Naive thymus-derived CD8-positive, alpha-beta T cell (primary cell): ENCODE data around the gene STYXL1. TPM values are rescaled to one million over a fixed set of nuclear protein-coding genes. Genes with fewer than 3 reads are reported as not detected.
"Not testable (repeated sequence)": the region's sequence is repeated elsewhere in the genome, so short reads cannot be mapped to it uniquely, and the experiment has no call there.

Source experiments
- ATAC-seq, 2 donors: fragments of 150-1000 bp; cut with Tn5 transposase in 1 of 2; sonication (Bioruptor Pico), chemical (Tn5 transposase) in 1 of 2; 1 replicate in 1 of 2; 2 replicates in 1 of 2; pipeline ENCODE4 v1.10.0; 2021; ENCODE audit warnings: mild to moderate bottlenecking in 2 of 2, moderate library complexity in 2 of 2
- POLR2A ChIA-PET: fragments of 350-600 bp; sonication (Branson Sonifier 250); formaldehyde crosslinking; loops from one replicate; lab custom pipeline; 2021; ENCODE audit warnings: antibody characterized with exemption; lab: Charles Lee
- DNase-seq, 10 donors: peaks; one replicate each; pipeline versions ENCODE4 v3.0.0 to v3.0.0-alpha.2; 2020 to 2022
- H3K27ac Mint-ChIP-seq, 10 donors: one replicate each; pipeline ENCODE4 v1.8.0; 2020 to 2022; ENCODE audit warnings: mild to moderate bottlenecking in 10 of 10, mixed read lengths in 10 of 10, moderate library complexity in 4 of 10, inconsistent platforms in 1 of 10
- H3K27me3 Mint-ChIP-seq, 5 donors: one replicate each; pipeline ENCODE4 v1.8.0; 2021 to 2022; ENCODE audit warnings: mixed read lengths in 5 of 5
- H3K36me3 Mint-ChIP-seq, 3 donors: one replicate each; pipeline ENCODE4 v1.8.0; 2020 to 2022; ENCODE audit warnings: mixed read lengths in 3 of 3, mild to moderate bottlenecking in 2 of 3, inconsistent platforms in 1 of 3
- H3K4me1 Mint-ChIP-seq, 4 donors: one replicate each; pipeline ENCODE4 v1.8.0; 2021 to 2022; ENCODE audit warnings: mixed read lengths in 4 of 4
- H3K4me3 Mint-ChIP-seq, 10 donors: one replicate each; pipeline ENCODE4 v1.8.0; 2020 to 2022; ENCODE audit warnings: mild to moderate bottlenecking in 10 of 10, mixed read lengths in 10 of 10, moderate library complexity in 6 of 10, inconsistent platforms in 1 of 10
- H3K9me3 Mint-ChIP-seq, 9 donors: one replicate each; pipeline ENCODE4 v1.8.0; 2020 to 2022; ENCODE audit warnings: mixed read lengths in 9 of 9, mild to moderate bottlenecking in 3 of 9, inconsistent platforms in 1 of 9, moderate library complexity in 1 of 9
- polyA plus RNA-seq, 3 donors: library from polyadenylated mRNA; unstranded; fragments of 300-500 nt; fragmentation: Illumina TruSeq; gene quantifications; one replicate each; pipeline ENCODE4 v1.2.3, GENCODE V29; 2021
- total RNA-seq, 8 experiments: library from RNA in 2 of 8; stranded (reverse) in 2 of 8; gene quantifications; one replicate each; pipeline ENCODE4 v1.2.3 and lab custom pipeline; 2021 to 2026

Gene STYXL1
- total and polyA plus RNA-seq, 5 experiments from 2014 or later = 21.8 to 61.9 (median 52.7) TPM

GRCh38 chr7:76049295-76049694, 1.5 kb upstream of the STYXL1 start:
- H3K4me1 Mint-ChIP-seq = peaks cover 28 to 68% (median 60%) of the 10 kb centered on the region in 4 donors
- no peak for ATAC-seq
- H3K9me3 Mint-ChIP-seq = no peaks in the 10 kb centered on the region
- H3K4me3 Mint-ChIP-seq = peak overlapping the region; percentile 52 to 97 (median 88)
- H3K27ac Mint-ChIP-seq = peak overlapping the region; percentile 2 to 96 (median 73)
- DNase-seq = no peak
- no peaks in the 10 kb centered on the region for H3K27me3 Mint-ChIP-seq
- POLR2A ChIA-PET = interaction anchor here (1.3 to 2.4 kb wide), 2 partner anchors 117 to 134 kb away, joined by 3 to 22 read pairs; partner anchors contain the start of gene POR
- H3K36me3 Mint-ChIP-seq = peaks cover 0 to 34% (median 0%) of the 10 kb centered on the region in 3 donors

DNA sequence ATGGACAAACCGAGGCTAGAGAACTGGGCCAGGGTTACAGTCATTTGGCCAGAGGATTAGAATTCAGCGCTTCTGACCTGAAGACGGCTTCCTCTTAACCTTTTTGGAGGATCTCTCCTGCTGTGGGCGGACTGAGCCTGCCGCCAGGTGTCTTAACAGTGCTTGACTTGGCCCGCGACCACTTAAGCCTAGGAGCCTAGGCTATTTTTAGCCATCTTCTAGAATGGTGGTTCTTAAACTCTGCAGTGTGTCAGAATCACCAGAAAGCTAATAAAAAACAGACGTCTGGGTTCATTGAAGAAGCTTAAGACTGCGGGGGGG, 828 bp upstream of the STYXL1 start:
- DNase-seq = peak in 2 of 10 donors; percentile 24 to 25
- Mint-ChIP-seq H3K27me3 (no peaks in the 10 kb centered on the region), H3K27ac (peak overlapping the region; percentile 87 to 98 (median 96)), H3K4me1 (peaks cover 28 to 69% (median 62%) of the 10 kb centered on the region in 4 donors), H3K36me3 (peaks cover 0 to 29% (median 0%) of the 10 kb centered on the region in 3 donors), H3K4me3 (peak overlapping the region; percentile 94 to 99 (median 97)), H3K9me3 (no peaks in the 10 kb centered on the region)
- peak; percentile 14 to 15 for ATAC-seq
- POLR2A ChIA-PET = interaction anchor here (0.9 to 2.4 kb wide), 6 partner anchors 11 to 1964 kb away, joined by 3 to 22 read pairs (median 6); partner anchors contain the start of genes POR and RHBDD2

DNA sequence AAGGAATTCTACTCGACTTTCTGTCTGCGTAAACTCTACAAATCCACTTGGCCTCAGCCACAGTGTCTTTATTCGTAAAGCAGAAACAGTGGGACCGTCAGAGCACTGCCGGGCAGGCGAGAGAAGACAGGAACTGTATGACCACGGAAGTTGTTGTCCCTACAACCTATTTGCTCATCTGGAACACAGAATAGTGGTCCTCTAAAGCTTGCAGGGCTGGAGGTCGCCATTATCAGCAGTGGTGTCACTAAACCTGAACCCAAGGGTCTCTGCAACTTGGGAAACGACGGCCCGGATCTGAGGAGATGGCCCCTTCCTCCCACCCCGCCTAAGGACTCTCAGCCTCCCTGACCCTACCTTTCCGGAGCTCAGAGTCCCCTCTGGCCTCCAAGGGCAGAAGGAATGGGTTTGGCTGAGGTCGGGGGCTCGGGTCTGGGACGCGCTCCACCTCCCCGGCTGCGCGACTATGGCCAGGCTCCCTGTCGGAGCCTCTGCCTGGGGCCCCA, 442 bp downstream of the STYXL1 start:
- peak overlapping the region; percentile 94 to 99 (median 97) for H3K4me3 Mint-ChIP-seq
- H3K9me3 Mint-ChIP-seq = no peaks in the 10 kb centered on the region
- H3K27me3 Mint-ChIP-seq = no peaks in the 10 kb centered on the region
- peaks cover 0 to 18% (median 0%) of the 10 kb centered on the region in 3 donors for H3K36me3 Mint-ChIP-seq
- H3K27ac Mint-ChIP-seq = peak overlapping the region; percentile 87 to 98 (median 96)
- POLR2A ChIA-PET = interaction anchor here (0.6 to 2.4 kb wide), 10 partner anchors 10 to 974 kb away, joined by 3 to 22 read pairs (median 4); partner anchors contain the start of genes POR, RCC1L and RHBDD2
- peak in 3 of 10 donors; percentile 3 to 20 (median 10) for DNase-seq
- peak; percentile 1 to 2 for ATAC-seq
- H3K4me1 Mint-ChIP-seq = peaks cover 29 to 64% (median 56%) of the 10 kb centered on the region in 4 donors

GRCh38 chr7:76044375-76044865, 3.4 kb downstream of the STYXL1 start:
- peaks cover 19 to 51% (median 42%) of the 10 kb centered on the region in 4 donors for H3K4me1 Mint-ChIP-seq
- H3K9me3 Mint-ChIP-seq = no peaks in the 10 kb centered on the region
- peaks cover 0 to 15% (median 1%) of the 10 kb centered on the region in 3 donors for H3K36me3 Mint-ChIP-seq
- POLR2A ChIA-PET = interaction anchor here (1.0 kb wide), 1 partner anchor 129 kb away, joined by 3 read pairs; the partner anchor contains the start of gene POR
- H3K27ac Mint-ChIP-seq = peak overlapping the region in 3 of 10 donors; percentile 54 to 86 (median 72)
- H3K27me3 Mint-ChIP-seq = no peaks in the 10 kb centered on the region
- ATAC-seq = no peak
- DNase-seq = no peak
- peak overlapping the region in 2 of 10 donors; percentile 14 to 64 for H3K4me3 Mint-ChIP-seq

DNA sequence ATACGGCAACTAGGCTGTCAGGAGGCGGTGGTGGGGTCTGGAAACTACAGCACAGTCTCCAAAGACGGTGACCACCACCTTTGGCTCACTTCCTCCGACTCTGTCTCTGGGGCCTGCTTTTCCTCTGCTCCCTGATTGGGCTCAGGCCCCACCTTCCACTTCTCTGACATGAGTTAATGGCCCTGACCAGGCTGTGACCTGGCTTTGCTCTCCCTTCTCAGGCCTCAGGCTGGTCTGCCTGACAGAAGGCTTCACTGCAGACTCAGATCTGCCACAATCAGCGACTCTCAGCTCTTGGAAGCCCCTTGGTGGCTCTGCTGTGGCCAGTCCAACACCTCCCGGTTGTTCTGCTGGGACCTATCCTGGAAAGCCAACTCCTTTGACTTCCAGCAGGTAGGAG, 7.7 kb downstream of the STYXL1 start:
- no peak for DNase-seq
- H3K4me1 Mint-ChIP-seq = peaks cover 12 to 24% (median 19%) of the 10 kb centered on the region in 4 donors
- no peaks in the 10 kb centered on the region for H3K9me3 Mint-ChIP-seq
- no peaks in the 10 kb centered on the region for H3K27me3 Mint-ChIP-seq
- no peak for ATAC-seq
- H3K4me3 Mint-ChIP-seq = no peak overlapping the region
- peak overlapping the region in 1 of 10 donors; percentile 55 for H3K27ac Mint-ChIP-seq
- POLR2A ChIA-PET = interaction anchor here (0.6 kb wide), 1 partner anchor 89 kb away, joined by 5 read pairs; no protein-coding TSS in a partner anchor
- H3K36me3 Mint-ChIP-seq = peaks cover 0 to 23% (median 1%) of the 10 kb centered on the region in 3 donors

DNA sequence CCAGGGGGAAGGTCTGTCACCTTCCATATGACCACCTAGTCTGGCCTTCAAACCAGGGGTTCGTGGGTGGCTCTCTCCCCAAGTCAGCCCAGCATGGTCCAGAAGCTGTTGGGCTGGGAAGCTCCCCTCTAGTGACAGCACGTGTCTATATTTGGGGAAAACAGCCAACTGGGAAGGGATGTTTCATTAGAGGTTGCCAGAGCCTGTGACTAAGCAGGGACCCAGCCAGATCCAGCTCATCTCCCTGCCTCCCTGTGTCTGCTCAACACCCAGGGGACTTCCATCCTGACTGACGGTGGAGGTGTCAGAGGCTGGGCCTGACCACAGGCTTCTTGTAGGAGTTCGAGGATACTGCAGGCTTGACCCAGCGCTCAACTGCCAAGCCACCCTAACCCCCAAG, 10.5 kb downstream of the STYXL1 start:
- Mint-ChIP-seq H3K4me1 (peaks cover 6 to 17% (median 10%) of the 10 kb centered on the region in 4 donors), H3K9me3 (no peaks in the 10 kb centered on the region), H3K27ac (no peak overlapping the region), H3K27me3 (no peaks in the 10 kb centered on the region), H3K4me3 (no peak overlapping the region), H3K36me3 (peaks cover 0 to 16% (median 1%) of the 10 kb centered on the region in 3 donors)
- no peak for ATAC-seq
- DNase-seq = no peak
- POLR2A ChIA-PET = interaction anchor here (1.7 kb wide), 1 partner anchor 10 kb away, joined by 8 read pairs; the partner anchor contains the start of genes MDH2 and STYXL1

DNA sequence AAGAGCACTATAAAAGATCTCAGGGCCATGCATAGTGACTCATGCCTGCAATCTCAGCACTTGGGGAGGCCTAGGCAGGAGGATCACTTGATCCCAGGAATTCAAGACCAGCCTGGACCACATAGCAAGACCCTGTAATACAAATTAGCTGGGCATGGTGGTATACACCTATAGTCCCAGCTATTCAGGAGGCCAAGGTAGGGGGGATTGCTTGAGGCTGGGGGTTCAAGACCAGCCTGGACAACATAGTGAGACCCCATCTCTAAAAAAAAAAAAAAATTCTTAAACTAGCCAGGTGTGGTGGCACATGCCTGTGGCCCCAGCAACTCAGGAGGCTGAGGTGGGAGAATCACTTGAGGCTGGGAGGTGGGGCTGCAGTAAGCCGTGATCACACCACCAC, 15.8 kb downstream of the STYXL1 start:
- Mint-ChIP-seq H3K36me3 (peaks cover 0 to 11% (median 6%) of the 10 kb centered on the region in 3 donors), H3K4me1 (peaks cover 0 to 9% (median 6%) of the 10 kb centered on the region in 4 donors), H3K4me3 (no peak overlapping the region), H3K27ac (peak overlapping the region in 1 of 10 donors; percentile 51), H3K27me3 (no peaks in the 10 kb centered on the region), H3K9me3 (no peaks in the 10 kb centered on the region)
- POLR2A ChIA-PET = no interaction called here
- DNase-seq (no peak), ATAC-seq (no peak)

DNA sequence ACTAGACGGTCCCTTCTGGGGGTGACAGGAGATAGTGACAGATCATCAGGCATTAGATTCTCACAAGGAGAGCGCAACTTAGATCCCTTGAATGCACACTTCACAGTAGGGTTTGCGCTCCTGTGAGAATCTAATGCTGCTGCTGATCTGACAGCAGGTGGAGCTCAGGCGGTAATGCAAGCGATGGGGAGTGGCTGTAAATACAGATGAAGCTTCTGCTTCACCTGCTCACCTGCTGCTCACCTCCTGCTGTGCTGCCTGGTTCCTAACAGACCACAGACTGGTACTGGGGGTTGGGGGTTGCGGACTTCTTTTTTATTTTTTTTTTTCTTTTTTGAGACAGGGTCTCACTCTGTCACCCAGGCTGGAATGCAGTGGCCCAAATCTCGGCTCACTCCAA, 18.1 kb downstream of the STYXL1 start:
- H3K4me3 Mint-ChIP-seq, DNase-seq, H3K4me1 Mint-ChIP-seq, POLR2A ChIA-PET, H3K9me3 Mint-ChIP-seq, H3K27ac Mint-ChIP-seq, H3K27me3 Mint-ChIP-seq, ATAC-seq: not testable (repeated sequence)
- peaks cover 0 to 26% (median 8%) of the 10 kb centered on the region in 3 donors for H3K36me3 Mint-ChIP-seq

GRCh38 chr7:76023002-76023401, 24.8 kb downstream of the STYXL1 start:
- H3K27ac Mint-ChIP-seq = peak overlapping the region in 1 of 10 donors; percentile 33
- no peaks in the 10 kb centered on the region for H3K27me3 Mint-ChIP-seq
- peaks cover 8 to 19% (median 14%) of the 10 kb centered on the region in 4 donors for H3K4me1 Mint-ChIP-seq
- H3K36me3 Mint-ChIP-seq = peaks cover 4 to 62% (median 20%) of the 10 kb centered on the region in 3 donors
- H3K9me3 Mint-ChIP-seq = no peaks in the 10 kb centered on the region
- POLR2A ChIA-PET = interaction anchor here (0.6 kb wide), 1 partner anchor 8 kb away, joined by 6 read pairs; no protein-coding TSS in a partner anchor
- ATAC-seq (no peak), DNase-seq (no peak)
- H3K4me3 Mint-ChIP-seq = no peak overlapping the region

- H3K9me3 Mint-ChIP-seq = no peaks in the 10 kb centered on the region
- H3K27ac Mint-ChIP-seq = no peak overlapping the region
- ATAC-seq (no peak), DNase-seq (no peak)
- no peak overlapping the region for H3K4me3 Mint-ChIP-seq
- POLR2A ChIA-PET = interaction anchor here (0.6 kb wide), 1 partner anchor 9 kb away, joined by 6 read pairs; no protein-coding TSS in a partner anchor
- peaks cover 8 to 19% (median 14%) of the 10 kb centered on the region in 4 donors for H3K4me1 Mint-ChIP-seq
- no peaks in the 10 kb centered on the region for H3K27me3 Mint-ChIP-seq
- H3K36me3 Mint-ChIP-seq = peaks cover 4 to 64% (median 24%) of the 10 kb centered on the region in 3 donors
These were observed 25.6 kb downstream of the STYXL1 start for GRCh38 chr7:76022026-76022780.

- POLR2A ChIA-PET = interaction anchor here (0.5 to 1.0 kb wide), 5 partner anchors 11 to 183 kb away, joined by 3 to 4 read pairs (median 3); partner anchors contain the start of genes MDH2, POR and STYXL1
- H3K36me3 Mint-ChIP-seq = peaks cover 4 to 62% (median 27%) of the 10 kb centered on the region in 3 donors
- ATAC-seq (peak; percentile 55 to 75), DNase-seq (peak; percentile 36 to 77 (median 66))
- peak overlapping the region in 1 of 10 donors; percentile 72 for H3K27ac Mint-ChIP-seq
- no peaks in the 10 kb centered on the region for H3K9me3 Mint-ChIP-seq
- H3K4me3 Mint-ChIP-seq = peak overlapping the region in 1 of 10 donors; percentile 62
- no peaks in the 10 kb centered on the region for H3K27me3 Mint-ChIP-seq
- peaks cover 8 to 19% (median 14%) of the 10 kb centered on the region in 4 donors for H3K4me1 Mint-ChIP-seq
These were observed 27.6 kb downstream of the STYXL1 start for GRCh38 chr7:76020031-76020714.

DNA sequence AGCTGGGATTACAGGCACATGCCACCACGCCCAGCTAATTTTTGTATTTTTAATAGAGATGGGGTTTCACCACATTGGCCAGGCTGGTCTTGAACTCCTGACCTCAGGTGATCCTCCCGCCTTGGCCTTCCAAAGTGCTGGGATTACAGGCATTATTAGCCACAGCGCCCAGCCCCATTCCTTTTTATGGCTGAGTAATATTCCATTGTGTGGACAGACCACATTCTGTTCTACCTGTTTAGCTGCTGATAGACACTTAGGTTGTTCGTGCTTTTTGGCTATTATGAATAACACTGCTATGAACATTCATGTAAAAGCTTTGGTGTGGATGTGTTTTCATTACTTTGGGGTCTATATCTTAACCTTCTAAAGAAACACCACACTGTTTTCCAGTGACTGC, 29.3 kb downstream of the STYXL1 start:
- H3K4me1 Mint-ChIP-seq = peaks cover 8 to 19% (median 13%) of the 10 kb centered on the region in 4 donors
- ATAC-seq, H3K27ac Mint-ChIP-seq, H3K27me3 Mint-ChIP-seq, POLR2A ChIA-PET, H3K4me3 Mint-ChIP-seq, H3K9me3 Mint-ChIP-seq, DNase-seq: not testable (repeated sequence)
- H3K36me3 Mint-ChIP-seq = peaks cover 4 to 63% (median 36%) of the 10 kb centered on the region in 3 donors
